ENCODE data around the gene TIMM13.
"Not testable (repeated sequence)": the region's sequence is repeated elsewhere in the genome, so short reads cannot be mapped to it uniquely, and the experiment has no call there.

The TIMM13 gene

DNA sequence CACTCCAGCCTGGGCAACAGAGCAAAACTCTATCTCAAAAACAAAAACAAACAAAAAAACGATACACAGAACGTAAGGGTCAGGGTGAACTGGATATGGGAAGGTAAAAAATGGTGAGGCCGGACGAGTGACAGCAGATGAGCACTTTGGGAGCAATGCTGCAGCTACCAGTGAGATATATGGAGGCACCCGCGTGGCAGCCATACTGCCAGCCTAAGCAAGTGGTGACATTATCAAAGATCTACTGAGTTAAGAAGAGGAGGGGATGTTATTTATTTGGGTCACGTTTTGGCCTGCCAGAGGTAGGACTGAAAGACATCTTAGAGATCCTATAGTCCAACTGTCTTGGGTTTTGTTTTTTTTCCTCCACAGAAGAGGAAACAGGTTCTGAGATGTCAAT, 14.2 kb downstream of the TIMM13 start:
- no peak for DNase-seq

DNA sequence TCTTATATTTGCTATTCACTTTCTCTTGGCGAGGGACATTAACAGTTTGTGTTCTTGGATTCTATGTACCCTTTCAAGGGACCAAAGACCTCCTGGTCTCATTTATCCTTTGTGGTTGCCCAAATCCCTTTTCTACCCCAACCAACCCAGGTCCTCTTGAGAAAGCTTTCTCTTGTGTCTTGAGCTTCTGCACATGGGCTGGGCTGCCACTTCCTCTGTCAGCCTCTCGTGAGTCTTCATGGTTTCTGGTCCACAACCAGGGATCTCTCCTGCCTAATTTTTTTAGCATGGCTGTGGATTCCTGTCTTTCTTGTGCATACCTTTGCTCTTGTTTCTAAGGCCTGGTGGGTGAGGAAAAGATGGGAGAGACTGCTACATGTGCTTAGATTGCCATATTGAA, 14.9 kb downstream of the TIMM13 start:
- DNase-seq: no peak

- no peak for DNase-seq
Measured at GRCh38 chr19:2411709-2412108, 15.7 kb downstream of the TIMM13 start.

- DNase-seq: no peak
Measured at GRCh38 chr19:2410023-2410422, 17.4 kb downstream of the TIMM13 start.

DNA sequence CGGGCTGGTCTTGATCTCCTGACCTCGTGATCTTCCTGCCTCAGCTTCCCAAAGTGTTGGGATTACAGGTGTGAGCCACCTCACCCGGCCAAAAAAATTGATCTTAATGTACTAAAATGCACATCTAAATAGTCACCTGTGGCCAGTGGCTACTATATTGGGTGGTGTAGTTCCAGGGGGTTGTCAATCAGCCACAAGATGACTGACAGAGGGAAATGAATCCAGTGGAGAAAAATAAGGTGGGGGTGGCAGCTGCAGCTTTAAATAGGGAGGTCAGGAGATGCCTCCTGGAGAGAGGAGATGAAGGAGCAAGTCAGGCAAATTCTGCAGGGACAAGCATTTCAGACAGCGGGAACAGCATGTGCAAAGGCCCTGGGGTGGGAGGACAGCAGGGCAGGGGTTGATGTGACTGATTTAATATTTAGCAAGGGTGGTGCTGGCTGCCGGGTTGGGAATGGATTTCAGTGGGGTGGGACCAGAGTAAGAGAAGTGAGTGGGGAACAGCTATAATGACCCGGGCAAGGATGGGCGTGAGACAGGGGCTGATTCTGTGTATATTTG, 18.0 kb downstream of the TIMM13 start:
- DNase-seq: no peak

DNA sequence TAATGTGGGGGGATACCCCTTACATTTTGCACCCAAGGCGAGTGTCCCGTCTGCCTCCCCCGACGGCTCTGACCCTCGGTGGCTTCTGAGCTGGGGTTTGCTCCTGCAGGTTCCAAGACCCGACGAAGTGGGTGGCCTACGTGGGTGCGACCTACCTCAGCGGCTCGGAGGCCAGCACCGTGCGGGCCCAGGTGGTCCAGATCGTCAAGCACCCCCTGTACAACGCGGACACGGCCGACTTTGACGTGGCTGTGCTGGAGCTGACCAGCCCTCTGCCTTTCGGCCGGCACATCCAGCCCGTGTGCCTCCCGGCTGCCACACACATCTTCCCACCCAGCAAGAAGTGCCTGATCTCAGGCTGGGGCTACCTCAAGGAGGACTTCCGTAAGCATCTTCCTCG, 19.1 kb downstream of the TIMM13 start:
- DNase-seq: no peak

DNA sequence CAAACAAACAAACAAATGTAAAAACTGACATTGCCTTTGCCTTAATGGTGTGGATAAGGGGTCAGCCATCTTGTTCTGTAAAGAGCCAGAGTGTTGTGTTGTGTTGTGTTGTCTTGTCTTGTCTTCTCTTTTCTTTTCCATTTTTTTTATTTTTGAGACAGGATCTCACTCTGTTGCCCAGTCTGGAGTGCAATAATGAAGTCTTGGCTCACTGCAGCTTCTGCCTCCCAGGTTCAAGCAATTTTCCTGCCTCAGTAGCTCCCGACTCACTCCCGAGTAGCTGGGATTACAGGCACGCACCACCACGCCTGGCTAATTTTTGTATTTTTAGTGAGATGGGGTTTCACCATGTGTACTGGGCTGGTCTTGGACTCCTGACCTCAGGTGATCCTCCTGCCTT, 27.8 kb downstream of the TIMM13 start:
- DNase-seq: no peak

- DNase-seq: no peak
Measured at GRCh38 chr19:2398735-2399305, 28.6 kb downstream of the TIMM13 start.

GRCh38 chr19:2397173-2397572, 30.2 kb downstream of the TIMM13 start:
- DNase-seq: not testable (repeated sequence)

DNA sequence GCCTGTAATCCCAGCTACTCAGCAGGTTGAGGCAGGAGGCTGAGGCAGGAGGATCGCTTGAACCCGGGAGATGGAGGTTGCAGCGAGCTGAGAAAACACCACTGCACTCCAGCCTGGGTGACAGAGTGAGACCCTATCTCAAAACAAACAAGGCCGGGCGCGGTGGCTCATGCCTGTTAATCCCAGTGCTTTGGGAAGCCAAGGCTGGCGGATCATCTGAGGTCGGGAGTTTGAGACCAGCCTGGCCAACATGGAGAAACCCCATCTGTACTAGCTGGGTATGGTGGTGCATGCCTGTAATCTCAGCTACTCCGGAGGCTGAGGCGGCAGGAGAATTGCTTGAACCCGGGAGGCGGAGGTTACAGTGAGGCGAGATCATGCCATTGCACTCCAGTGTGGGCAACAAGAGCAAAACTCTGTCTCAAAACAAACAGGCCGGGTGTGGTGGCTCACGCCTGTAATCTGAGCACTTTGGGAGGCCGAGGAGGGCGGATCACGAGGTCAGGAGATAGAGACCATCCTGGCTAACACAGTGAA, 32.0 kb downstream of the TIMM13 start:
- not testable (repeated sequence) for DNase-seq

GRCh38 chr19:2394442-2395292, 32.7 kb downstream of the TIMM13 start:
- DNase-seq: no peak

DNA sequence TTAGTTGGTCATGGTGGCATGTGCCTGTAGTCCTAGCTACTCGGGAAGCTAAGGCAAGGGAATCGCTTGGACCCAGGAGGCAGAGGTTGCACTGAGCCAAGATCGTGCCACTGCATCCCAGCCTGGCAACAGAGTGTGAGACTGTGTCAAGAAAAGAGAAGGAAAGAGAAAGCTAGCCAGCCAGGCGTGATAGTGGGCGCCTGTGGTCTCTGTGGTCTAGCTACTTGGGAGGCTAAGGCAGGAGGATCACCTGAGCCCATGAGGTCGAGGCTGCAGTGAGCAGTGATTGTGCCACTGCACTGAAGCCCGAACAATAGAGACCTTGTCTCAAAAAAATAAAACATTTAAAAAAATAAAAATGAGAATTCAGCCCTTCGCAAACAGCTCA, 33.3 kb downstream of the TIMM13 start:
- no peak for DNase-seq

GRCh38 chr19:2392899-2393298, 34.5 kb downstream of the TIMM13 start:
- not testable (repeated sequence) for DNase-seq

DNA sequence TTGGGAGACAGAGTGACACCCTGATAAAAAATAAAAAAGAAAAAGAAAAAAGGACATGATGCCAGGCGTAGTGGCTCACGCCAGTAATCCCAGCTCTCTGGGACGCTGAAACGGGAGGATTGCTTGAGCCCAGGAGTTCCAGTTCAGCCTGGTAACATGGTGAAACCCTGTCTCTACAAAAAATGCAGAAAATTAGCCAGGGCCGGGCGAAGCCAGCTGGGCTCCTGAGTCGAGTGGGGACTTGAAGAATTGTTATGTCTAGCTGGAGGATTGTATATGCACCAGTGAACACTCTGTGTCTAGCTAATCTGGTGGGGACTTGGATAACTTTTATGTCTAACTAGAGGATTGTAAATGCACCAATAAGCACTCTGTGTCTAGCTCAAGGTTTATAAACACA, 35.0 kb downstream of the TIMM13 start:
- no peak for DNase-seq

DNA sequence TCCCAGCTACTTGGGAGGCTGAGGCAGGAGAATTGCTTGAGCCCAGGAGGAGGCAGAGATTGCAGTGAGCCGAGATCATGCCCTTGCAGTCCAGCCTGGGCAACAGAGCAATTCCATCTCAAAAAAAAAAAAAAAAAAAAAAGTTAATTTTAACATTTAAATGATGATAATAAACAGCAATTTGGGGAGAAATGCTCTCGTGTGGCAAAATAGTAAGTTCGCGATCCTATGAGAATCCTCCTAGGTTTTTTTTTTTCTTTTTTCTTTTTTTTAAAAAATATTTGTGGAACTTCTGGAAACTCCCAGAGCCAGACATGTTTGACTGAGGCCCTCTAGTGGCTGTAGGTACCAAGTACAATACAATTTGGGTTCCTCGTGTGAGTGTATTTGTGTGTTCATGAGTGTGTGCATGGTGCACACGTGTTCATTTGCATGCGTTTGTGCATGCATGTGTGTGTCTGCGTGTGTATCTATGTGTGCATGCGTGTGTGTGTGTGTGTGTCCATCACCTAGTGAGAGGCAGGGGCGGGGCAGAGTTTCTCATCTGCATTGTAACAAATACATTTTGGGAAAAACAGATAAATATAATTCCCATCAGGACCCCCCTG, 36.2 kb downstream of the TIMM13 start:
- DNase-seq: peak; percentile 78

GRCh38 chr19:2389594-2389993, 37.8 kb downstream of the TIMM13 start:
- no peak for DNase-seq

- DNase-seq: peak; percentile 14
Measured at GRCh38 chr19:2387367-2388288, 39.8 kb downstream of the TIMM13 start.

GRCh38 chr19:2385053-2385721, 42.2 kb downstream of the TIMM13 start:
- peak; percentile 84 for DNase-seq

GRCh38 chr19:2382530-2383222, 44.7 kb downstream of the TIMM13 start:
- no peak for DNase-seq

DNA sequence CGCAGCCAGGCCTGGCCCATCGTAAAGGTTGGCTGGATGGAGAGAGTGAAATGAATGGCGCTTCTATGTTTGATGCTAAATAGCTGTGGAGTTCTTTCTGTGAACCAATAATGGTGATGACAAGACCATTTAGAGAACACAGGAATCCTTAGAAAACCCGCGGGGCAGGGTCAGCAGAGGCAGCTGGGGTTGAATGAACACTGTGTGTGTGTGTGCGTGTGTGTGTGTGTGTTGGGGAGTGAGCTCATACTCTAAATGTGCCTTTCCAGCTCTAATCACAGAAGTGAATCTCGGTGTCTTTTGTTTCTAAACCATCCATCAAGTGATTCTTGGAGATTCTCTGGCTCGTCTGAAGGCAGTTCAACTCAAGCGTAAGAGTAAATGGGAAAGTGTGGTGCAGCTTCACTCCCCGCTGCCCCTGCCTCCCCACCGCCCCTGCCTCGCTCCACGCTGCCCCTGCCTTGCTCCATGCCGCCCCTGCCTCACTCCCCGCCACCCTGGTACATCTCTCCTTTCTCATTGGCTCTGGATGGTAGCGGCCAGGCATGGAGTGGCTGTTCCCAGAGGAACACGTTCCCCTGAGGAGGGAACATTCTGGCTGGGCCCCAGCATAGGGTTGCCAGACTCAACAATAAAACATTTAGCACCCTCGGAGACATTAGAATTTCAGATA, 46.1 kb downstream of the TIMM13 start:
- DNase-seq: peak; percentile 55

DNA sequence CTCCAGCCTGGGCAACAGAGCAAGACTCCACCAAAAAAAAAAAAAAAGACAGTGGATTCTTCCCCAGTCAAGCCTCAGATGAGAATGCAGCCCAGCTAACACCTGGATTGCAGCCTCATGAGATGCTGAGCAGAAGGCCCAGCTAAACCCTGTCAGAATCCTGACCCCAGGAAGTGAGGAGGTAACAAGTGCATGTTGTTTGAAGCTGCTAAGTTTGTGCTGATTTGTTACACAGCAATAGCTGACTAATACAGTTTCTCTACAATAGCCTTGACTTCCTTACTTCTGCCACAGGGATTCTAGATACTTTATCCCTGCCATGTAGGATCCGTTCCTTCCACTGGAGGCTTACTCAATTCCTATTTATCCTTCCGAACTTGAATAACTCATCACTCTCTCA, 46.8 kb downstream of the TIMM13 start:
- no peak for DNase-seq

All from fibroblast of upper back skin (primary cell).